ENCODE results near the gene UQCRHL.
"Not testable (repeated sequence)": the region's sequence is repeated elsewhere in the genome, so short reads cannot be mapped to it uniquely, and the experiment has no call there.

UQCRHL gene

DNA sequence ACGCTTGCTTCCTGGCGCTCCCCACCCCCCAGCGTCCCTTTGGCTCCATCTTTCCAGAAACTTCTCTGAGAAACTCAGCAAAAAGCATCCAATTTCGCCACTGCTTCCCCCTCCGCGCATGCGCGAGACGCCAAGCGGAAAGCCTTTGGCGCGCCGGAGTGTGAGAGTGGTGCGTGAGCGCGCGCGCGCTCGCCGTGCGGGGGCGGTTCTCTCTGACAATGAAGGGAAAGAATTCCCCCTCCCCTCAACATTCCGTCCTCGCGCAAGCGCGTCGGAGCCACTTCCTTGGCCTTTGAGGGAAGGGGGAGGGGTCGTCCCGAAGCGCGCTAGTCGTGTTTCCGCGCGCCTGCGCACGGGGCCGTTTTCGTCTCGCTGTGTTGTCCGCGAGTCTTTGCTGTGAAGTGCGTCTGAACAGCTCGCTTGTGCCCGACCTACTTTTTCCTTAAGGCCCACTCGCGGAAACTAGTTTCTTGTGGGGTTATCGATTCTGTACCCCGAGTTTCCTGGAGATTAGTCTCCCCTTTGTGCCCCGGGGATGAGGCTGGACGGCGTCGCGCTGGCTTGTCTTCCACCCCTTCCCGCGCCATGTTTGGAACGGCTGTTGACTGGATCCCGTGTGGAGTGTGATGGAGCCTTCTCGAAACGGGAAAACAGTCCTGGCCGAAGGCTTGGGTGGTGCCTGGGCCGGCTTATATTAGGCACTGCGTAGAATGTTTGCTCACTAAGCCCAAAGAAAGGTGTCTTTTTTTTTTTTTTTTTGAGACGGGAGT is 28.5 kb upstream of the UQCRHL start:
- H3K4me3 ChIP-seq (ENCODE audit: low read depth, low read length) = peak overlapping the region; percentile 78

DNA sequence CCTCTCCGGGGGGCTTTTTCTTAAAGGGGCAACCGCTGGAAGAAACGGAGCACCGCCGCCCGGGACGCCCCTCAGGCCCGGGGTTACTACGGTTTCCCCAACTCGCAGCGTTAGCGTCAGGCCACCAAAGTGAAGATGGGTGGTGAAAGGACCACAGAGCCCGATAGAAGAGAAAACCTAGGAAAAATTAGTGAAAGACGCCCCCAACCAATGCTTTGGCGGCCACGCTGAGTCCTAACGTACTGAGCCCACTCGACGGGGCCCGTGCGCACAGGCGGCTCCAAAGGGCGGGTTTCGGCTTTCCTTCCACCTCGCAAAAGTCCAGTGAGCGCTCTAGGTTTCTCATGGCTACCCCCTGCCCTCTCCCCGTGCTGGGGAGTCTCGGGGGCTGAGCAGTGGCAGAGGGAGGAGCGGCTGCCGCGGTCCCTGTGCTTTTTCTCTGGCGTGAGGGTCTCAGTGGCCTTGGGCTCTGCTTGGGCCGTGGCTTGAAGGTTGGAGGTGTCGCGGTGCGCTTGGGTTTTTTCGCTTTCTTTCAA is 27.8 kb upstream of the UQCRHL start:
- H3K4me3 ChIP-seq (ENCODE audit: low read depth, low read length) = peak overlapping the region; percentile 78

DNA sequence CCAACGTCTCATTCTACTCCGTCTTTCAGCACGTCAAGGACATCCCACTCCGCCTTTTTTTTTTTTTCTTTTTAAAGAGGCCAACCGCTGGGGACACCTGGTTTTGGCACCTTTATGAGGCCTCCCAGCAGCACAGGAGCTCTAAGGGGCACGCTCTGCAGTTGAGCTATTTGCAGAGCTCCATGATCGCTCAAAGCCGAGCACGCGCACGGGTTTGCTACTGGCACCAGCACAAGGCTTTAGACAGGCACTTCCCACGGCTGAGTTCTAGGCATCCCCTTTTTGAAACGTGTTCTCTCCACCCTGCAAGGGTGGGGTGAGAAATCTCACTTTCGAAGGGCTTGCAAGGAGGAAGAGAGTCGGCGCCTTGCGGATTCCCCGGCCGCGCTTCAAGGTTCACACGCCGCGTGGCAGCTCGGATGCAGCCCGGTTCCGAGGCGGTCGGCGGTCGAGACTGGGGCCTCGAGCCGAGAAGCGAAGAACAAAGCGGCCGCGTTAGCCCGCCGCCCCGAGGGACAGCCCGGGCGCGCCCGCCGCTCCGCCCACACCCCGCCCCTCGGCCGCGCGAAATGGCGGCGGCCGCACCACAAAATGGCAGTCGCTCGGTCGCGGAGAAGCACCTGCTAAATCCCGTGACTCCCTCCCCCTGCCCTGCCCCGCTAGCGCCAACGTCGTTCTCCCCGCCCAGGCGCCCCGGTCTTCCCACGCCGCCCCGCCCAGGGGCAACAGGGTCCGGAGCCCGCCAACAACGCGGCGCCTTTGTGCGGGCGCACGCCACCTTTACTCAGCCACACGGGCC is 27.2 kb upstream of the UQCRHL start:
- H3K4me3 ChIP-seq (ENCODE audit: low read depth, low read length) = peak overlapping the region; percentile 78

DNA sequence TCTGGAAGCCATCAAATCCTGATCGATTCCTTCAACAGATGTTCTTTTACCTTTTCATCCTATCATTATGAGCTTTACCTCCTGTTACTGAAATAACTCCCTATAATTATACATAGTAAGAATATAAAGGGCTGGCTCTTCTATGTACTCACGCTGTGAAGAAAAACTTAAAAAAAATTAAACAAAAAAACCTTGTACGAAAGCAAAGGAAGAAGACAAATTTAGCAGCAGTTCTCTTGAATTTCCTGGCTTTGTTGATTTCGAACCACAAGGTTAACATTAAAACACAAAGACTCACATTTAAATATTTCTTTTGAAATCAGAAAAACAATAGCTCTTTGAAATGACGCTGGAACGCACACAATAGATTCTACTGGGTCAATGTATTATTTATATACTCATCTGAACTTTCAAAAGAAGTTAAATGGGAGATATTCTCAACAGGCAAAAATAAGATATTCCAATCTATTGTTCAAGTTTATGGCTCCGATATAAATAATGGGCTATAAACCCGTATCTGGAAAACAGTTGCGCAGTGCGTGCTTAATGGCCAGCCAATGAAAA is 26.5 kb upstream of the UQCRHL start:
- peak overlapping the region; percentile 78 for H3K4me3 ChIP-seq (ENCODE audit: low read depth, low read length)

DNA sequence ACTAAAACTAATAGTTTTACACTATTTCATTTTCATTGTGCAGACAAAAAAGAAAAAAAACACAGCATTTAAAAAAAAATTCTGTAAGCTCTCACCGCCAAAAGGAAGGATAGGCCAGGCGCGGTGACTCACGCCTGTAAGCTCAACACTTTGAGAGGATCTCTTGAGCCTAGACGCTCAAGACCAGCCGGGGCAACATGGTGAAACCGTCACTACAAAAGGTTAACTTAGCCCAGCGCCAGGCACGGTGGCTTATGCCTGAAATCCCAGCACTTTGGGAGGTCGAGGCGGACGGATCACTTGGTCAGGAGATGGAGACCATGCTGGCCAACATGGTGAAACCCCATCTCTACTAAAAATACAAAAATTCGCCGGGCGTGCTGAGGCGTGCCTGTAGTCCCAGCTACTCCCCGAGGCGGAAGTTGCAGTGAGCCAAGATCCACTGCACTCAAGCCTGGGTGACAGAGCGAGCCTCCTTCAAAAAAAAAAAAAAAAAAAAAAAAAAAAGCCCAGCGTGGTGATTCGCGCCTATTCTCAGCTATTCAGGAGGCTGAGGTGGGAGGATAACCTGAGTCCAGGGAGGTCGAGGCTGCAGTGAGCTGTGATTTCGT is 25.7 kb upstream of the UQCRHL start:
- H3K4me3 ChIP-seq (ENCODE audit: low read depth, low read length) = no peak overlapping the region

DNA sequence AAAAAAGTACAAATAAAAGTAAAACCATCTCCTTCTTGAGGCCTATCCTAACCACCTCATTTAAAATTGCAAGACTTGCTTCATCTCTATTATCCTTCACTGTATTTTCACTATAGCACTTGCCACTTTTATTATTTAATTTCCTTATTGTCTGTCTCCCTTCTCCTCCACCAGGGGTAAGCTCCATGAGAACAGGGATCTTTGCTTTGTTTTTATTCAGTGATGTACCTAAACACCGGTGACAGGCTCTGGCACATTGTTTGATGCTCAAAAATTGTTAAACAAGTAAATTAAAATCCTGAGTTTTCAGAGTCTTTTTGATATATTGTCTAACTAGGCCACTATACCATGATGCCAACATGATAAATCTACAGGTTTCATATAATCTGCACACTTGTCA is 22.8 kb upstream of the UQCRHL start:
- no peak overlapping the region for H3K4me3 ChIP-seq (ENCODE audit: low read depth, low read length)

DNA sequence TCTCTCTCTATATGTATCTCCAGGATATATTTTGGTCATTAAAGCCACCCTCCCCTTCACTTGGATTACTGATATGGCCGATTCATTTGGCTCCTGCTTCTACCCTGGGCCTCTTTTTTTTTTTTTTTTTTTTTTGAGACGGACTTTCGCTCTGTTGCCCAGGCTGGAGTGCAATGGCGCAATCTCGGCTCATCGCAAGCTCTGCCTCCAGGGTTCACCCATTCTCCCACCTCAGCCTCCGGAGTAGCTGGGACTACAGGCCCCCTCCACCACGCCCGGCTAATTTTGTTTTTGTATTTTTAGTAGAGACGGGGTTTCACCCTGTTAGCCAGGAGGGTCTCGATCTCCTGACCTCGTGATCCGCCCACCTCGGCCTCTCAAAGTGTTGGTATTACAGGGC is 21.5 kb upstream of the UQCRHL start:
- H3K4me3 ChIP-seq (ENCODE audit: low read depth, low read length) = not testable (repeated sequence)

DNA sequence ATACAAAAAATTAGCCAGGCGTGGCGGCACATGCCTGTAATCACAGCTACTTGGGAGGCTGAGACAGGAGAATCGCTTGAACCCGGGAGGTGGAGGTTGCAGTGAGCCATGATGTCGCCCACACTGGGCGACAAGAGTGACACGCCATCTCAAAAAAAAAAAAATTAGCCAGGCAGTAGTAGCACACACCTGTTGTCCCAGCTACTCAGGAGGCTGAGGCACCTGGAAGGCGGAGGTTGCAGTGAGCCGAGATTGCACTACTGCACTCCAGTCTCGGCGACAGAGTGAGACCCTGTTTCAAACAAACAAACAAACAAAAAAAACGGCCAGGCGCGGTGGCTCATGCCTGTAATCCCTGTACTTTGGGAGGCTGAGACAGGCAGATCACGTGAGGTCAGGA is 20.1 kb upstream of the UQCRHL start:
- H3K4me3 ChIP-seq (ENCODE audit: low read depth, low read length) = not testable (repeated sequence)

DNA sequence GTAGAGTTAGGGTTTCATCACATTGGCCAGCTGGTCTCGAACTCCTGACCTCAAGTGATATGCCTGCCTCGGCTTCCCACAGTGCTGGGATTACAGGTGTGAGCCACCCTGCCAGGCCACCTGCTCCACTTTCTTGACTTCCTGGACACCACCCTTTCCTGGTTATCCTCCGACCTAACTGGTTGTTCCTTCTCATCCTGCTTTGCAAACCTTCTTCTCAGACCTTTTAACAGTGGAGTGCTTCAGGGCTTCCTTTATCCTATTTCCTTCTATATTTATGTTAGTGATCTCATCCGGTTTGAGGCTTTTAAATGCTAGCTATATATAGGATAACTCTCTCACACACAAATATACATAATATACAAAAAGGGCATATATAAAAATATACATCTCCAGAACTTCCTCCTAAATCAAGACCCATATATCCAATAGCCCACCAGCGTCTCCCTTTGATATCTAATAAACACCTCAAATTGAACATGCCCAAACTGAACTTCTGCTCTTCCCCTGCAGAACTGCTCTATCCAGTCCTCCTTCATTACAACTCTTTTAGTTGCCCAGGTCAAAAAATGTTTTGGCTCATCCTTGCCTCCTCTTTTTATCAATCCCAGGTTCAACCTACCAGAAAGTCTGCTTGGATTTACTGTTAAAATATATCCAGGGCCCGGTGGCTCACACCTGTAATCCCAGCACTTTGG is 19.5 kb upstream of the UQCRHL start:
- H3K4me3 ChIP-seq (ENCODE audit: low read depth, low read length) = no peak overlapping the region

DNA sequence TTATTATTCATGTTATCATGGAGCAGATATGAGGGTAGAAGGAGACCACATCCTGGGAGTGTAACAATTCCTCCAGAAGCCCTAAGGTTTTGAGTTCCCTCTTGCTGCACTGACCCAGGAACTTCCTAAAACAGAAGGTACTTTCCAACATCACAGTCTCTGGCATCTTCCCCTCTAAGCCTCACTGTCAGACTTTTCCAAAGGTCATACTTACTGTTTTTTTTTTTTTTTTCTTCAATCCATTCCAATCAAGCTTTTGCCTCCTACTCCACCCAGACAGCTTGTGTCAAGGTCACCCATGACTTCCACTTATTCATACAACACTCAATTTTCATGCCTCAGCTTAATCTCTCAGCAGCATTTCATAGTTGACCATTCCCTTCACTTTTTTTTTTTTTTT is 18.4 kb upstream of the UQCRHL start:
- no peak overlapping the region for H3K4me3 ChIP-seq (ENCODE audit: low read depth, low read length)

DNA sequence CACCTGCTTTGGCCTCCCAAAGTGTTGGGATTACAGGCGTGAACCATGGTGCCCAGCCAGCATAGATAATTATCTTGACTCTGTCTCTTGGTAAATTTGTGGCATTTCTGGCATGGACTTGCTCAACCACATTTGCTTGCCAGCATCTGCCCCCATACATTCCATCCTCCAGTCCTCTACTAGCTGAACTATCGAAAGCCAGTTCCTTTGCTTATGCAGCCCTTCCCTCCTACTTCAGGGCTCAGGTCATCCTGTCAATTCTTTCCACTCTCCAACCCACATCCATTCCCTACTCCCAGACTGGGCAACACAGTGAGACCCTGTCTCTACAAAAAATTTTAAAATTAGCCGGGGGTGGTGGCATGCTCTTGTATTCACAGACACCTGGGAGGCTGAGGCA is 13.0 kb upstream of the UQCRHL start:
- no peak overlapping the region for H3K4me3 ChIP-seq (ENCODE audit: low read depth, low read length)

DNA sequence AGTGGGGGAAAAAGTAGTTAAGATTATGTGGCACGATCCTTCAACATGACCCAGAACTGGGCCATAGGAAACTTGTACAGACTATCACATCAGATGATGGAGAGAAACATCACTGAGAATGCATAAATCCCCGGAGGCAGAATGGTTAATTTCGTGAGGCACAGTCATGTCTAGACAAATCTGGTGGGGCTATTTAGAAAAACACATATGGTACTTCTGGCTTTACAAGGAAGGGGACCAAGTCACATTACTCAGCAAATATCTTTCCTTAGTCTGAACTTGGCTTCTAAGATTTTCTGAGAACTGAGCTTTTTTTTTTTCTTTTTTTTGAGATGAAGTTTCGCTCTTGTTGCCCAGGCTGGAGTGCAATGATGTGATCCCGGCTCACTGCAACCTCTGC is 9.2 kb upstream of the UQCRHL start:
- no peak overlapping the region for H3K4me3 ChIP-seq (ENCODE audit: low read depth, low read length)

DNA sequence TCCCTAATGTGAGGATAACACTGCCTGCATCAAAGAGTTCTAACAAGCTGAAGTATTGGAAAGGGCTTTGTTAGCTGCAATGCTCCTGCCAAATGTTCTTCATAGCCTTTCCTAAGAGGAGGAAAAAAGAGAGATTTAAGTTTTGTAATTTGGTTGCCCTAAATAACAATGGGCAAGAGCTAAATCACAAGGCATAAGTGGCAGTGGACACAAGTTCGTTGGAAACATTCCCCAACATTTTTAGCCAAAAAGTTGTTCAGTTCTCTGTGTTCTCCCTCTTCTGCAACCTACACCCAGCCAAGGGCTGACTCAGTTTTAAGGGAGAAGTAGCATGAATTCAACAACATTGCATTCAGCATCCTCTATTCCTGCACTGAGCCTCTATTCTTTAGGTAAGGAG is 2.6 kb upstream of the UQCRHL start:
- no peak overlapping the region for H3K4me3 ChIP-seq (ENCODE audit: low read depth, low read length)

DNA sequence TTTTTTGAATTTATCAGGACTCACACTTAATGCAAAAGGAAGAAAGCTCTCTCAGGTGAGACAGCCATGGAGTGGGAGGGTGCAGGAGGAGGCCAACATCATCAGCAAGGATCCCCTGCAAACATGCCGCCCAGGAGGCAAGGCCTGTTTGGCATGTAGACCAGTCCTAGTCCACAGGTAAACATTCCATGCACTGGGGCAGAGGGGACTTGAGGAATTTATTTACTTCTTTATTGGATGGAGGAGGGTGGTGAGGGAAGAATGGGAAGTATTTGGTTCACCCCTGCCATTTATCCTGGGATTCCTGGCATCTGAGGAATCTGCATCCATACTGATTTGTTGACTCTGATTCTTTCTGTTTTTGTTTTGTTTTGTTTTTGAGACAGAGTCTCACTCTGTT is 1.5 kb upstream of the UQCRHL start:
- no peak overlapping the region for H3K4me3 ChIP-seq (ENCODE audit: low read depth, low read length)

DNA sequence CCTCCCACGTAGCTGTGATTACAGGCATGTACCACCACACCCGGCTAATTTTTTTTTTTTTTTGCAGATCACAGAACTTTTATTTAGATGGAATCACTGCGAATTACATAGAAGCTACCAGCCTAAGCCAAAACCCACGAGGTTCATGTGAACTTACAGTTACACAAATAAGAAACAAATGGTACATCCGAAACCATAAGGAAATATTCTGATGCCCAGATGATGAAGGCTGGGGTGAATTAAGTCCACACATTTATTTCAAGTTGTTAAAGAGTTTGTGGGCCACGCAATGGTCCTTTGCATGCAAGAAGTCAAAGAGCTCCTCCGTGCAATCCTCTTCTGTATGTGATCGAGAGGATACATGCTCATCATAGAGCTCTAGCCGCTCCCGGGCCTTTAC is 328 bp downstream of the UQCRHL start:
- no peak overlapping the region for H3K4me3 ChIP-seq (ENCODE audit: low read depth, low read length)

DNA sequence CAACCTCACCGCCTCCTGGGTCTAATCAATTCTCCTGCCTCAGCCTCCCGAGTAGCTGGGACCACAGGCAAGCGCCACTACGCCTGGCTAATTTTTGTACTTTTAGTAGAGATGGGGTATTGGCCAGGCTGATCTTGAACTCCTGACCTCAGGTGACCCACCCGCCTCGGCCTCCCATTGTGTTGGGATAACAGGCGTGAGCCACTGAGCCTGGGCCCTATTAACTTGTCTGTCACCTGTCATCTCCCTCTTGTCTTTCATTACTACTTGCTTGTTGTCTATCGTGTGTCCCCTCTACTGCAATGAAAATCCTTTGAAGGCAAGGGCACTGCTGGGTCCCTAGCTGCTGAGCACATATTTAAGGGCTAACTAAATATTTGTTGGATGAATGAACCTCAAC is 3.4 kb downstream of the UQCRHL start:
- no peak overlapping the region for H3K4me3 ChIP-seq (ENCODE audit: low read depth, low read length)

DNA sequence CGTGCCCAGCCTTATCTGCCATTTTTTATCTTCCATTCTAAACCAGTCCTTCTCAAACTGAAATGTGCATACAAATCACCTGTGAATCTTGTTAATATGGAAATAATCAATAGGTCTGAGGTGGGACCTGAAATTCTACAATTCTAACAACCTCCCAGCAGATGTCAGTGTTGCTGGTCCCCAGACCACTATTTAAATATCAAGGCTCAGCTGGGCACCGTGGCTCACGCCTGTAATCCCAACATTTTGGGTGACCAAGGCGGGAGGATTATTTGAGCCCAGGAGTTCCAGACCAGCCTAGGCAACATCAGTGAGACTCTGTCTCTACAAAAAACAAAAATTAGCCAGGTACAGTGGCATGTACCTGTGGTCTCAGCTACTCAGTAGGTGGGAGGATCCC is 4.1 kb downstream of the UQCRHL start:
- no peak overlapping the region for H3K4me3 ChIP-seq (ENCODE audit: low read depth, low read length)

DNA sequence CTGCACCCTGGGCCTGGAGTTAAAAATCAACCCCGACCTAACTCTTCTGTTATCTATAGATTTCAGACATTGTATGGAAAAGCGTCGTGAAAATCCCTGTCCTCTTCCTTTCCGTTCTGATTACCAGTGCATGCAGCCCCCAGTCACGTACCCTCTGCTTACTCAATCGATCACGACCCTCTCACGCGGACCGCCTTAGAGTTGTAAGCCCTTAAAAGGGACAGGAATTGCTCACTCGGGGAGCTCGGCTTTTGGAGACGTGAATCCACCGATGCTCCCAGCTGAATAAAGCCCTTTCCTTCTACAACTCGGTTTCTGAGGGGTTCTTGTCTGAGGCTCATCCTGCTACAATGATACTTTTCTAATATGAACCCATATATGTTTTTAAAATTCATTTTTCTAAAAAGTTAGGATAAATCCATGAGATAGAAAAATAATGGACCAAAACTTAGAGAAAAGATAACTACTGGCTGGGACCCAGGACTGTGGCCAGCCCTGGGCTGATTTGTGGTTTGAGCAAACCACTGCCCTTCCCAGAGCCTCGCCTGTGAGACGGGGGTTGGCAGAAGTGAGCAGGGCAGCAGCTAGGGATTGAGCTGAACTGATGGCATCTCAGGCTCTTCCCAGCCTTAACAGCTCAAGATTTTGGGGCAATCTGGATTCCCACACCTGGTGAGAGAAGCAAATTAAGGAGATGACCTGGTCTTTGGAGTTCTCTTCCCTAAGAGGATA is 5.0 kb downstream of the UQCRHL start:
- H3K4me3 ChIP-seq (ENCODE audit: low read depth, low read length) = no peak overlapping the region

DNA sequence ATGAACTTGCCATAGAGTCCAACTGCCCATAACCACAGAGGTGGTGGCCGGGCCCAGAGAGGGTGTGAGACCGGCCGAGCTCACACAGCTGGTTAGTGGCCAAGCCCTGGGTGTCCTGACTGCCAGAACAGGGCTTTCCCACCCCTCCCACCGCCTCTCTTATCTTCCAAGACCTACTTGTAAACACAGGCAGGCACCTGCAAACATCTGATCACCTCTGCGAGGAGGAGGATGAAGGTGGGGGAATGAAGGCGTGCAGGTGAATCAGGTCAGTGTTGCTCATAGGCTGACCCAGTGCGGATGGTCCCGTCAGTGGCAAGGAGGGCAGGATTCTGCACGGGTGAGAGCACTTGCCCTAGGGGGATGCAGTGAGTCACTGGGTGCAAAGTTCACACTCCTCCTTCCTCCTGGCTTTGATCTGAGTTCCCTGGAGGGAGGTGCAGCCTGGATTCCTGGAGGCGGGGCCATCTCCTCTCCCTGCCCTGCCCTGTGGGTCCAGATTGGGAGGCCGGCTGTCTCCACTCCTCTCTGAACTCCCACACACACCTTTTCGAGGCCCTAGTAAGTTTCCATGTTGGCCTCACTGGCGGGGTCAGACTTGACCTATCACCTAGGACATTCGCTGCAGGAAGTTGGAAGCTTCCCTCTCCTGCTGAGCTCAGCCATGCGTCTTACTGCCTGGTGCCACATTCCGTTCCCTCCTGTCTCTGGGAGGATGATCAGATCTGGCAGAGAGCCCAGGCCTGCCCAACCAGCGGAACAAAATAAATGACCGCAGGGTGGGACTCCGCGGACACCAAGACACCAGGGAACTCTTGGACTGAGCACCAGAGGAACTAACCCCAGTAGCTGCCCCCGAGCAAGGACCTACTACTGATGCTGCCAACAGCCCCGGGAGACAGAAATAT is 7.3 kb downstream of the UQCRHL start:
- no peak overlapping the region for H3K4me3 ChIP-seq (ENCODE audit: low read depth, low read length)

All from iPS-11a (cell line).